ENCODE measurements around the gene MRE11. TPM values are rescaled to one million over a fixed set of nuclear protein-coding genes. Genes with fewer than 3 reads are reported as not detected.

Gene MRE11
- 15.5 TPM for polyA plus RNA-seq

GRCh38 chr11:94493281-94494125 lies at the start of gene MRE11, which contains the start of gene ANKRD49:
Gene MRE11, minus strand, starts transcription at chr11:94493844. Its CDS starts 1,043 bp downstream, at chr11:94492801.
Gene ANKRD49, plus strand, starts transcription at chr11:94493984. Its CDS starts 2,710 bp downstream, at chr11:94496694.
- Mint-ChIP-seq H3K4me1 (peaks cover 12 to 25% (median 20%) of the 10 kb centered on the region in 3 donors), H3K4me3 (peak within 1 kb of the TSS; percentile 86 to 96 (median 94)), H3K36me3 (peaks cover 7% of the 10 kb centered on the region), H3K27me3 (no peaks in the 10 kb centered on the region), H3K27ac (peak within 1 kb of the TSS; percentile 36 to 98 (median 97)), H3K9me3 (no peaks in the 10 kb centered on the region)

- no peaks in the 10 kb centered on the region for H3K9me3 Mint-ChIP-seq
- H3K27ac Mint-ChIP-seq, result no peak overlapping the region
- peaks cover 6% of the 10 kb centered on the region for H3K27me3 Mint-ChIP-seq
- H3K4me3 Mint-ChIP-seq, result no peak overlapping the region
- no peaks in the 10 kb centered on the region for H3K36me3 Mint-ChIP-seq
- peaks cover 6 to 13% (median 8%) of the 10 kb centered on the region in 3 donors for H3K4me1 Mint-ChIP-seq
Observed at GRCh38 chr11:94539420-94539819, 45.8 kb upstream of the MRE11 start.

GRCh38 chr11:94537031-94537600 lies 43.5 kb upstream of the MRE11 start:
- Mint-ChIP-seq H3K27me3 (peaks cover 12% of the 10 kb centered on the region), H3K4me1 (no peaks in the 10 kb centered on the region), H3K36me3 (no peaks in the 10 kb centered on the region), H3K9me3 (no peaks in the 10 kb centered on the region), H3K27ac (no peak overlapping the region), H3K4me3 (no peak overlapping the region)

GRCh38 chr11:94536386-94536785 lies 42.7 kb upstream of the MRE11 start:
- Mint-ChIP-seq H3K9me3 (no peaks in the 10 kb centered on the region), H3K4me1 (no peaks in the 10 kb centered on the region), H3K27me3 (peaks cover 12% of the 10 kb centered on the region), H3K36me3 (no peaks in the 10 kb centered on the region), H3K27ac (no peak overlapping the region), H3K4me3 (no peak overlapping the region)

GRCh38 chr11:94533696-94534630 lies 40.3 kb upstream of the MRE11 start:
- H3K36me3 Mint-ChIP-seq, result no peaks in the 10 kb centered on the region
- no peak overlapping the region for H3K4me3 Mint-ChIP-seq
- H3K27ac Mint-ChIP-seq, result no peak overlapping the region
- no peaks in the 10 kb centered on the region for H3K9me3 Mint-ChIP-seq
- H3K4me1 Mint-ChIP-seq, result no peaks in the 10 kb centered on the region
- peaks cover 15% of the 10 kb centered on the region for H3K27me3 Mint-ChIP-seq

- H3K4me3 Mint-ChIP-seq, result no peak overlapping the region
- H3K27me3 Mint-ChIP-seq, result peaks cover 16% of the 10 kb centered on the region
- H3K27ac Mint-ChIP-seq, result no peak overlapping the region
- no peaks in the 10 kb centered on the region for H3K9me3 Mint-ChIP-seq
- no peaks in the 10 kb centered on the region for H3K36me3 Mint-ChIP-seq
- H3K4me1 Mint-ChIP-seq, result no peaks in the 10 kb centered on the region
Observed at GRCh38 chr11:94533206-94533605, 39.6 kb upstream of the MRE11 start.

- Mint-ChIP-seq H3K36me3 (no peaks in the 10 kb centered on the region), H3K9me3 (no peaks in the 10 kb centered on the region), H3K4me3 (no peak overlapping the region), H3K4me1 (no peaks in the 10 kb centered on the region), H3K27ac (no peak overlapping the region), H3K27me3 (peaks cover 17% of the 10 kb centered on the region)
Observed at GRCh38 chr11:94532211-94532610, 38.6 kb upstream of the MRE11 start.

GRCh38 chr11:94528551-94528950 lies 34.9 kb upstream of the MRE11 start:
- H3K27me3 Mint-ChIP-seq, result peaks cover 12% of the 10 kb centered on the region
- no peaks in the 10 kb centered on the region for H3K9me3 Mint-ChIP-seq
- H3K4me3 Mint-ChIP-seq, result no peak overlapping the region
- no peaks in the 10 kb centered on the region for H3K36me3 Mint-ChIP-seq
- H3K27ac Mint-ChIP-seq, result no peak overlapping the region
- no peaks in the 10 kb centered on the region for H3K4me1 Mint-ChIP-seq

- Mint-ChIP-seq H3K27ac (no peak overlapping the region), H3K27me3 (peaks cover 10% of the 10 kb centered on the region)
Observed at GRCh38 chr11:94526645-94527438, 33.2 kb upstream of the MRE11 start.

GRCh38 chr11:94525546-94526324 lies 32.1 kb upstream of the MRE11 start:
- no peaks in the 10 kb centered on the region for H3K36me3 Mint-ChIP-seq

More at GRCh38 chr11:94526645-94527438, 33.2 kb upstream of the MRE11 start:
- Mint-ChIP-seq H3K4me1 (no peaks in the 10 kb centered on the region), H3K4me3 (no peak overlapping the region), H3K9me3 (no peaks in the 10 kb centered on the region), H3K36me3 (no peaks in the 10 kb centered on the region)

GRCh38 chr11:94524341-94524740 lies 30.7 kb upstream of the MRE11 start:
- Mint-ChIP-seq H3K36me3 (no peaks in the 10 kb centered on the region), H3K4me3 (no peak overlapping the region), H3K27me3 (peaks cover 7% of the 10 kb centered on the region), H3K27ac (no peak overlapping the region), H3K4me1 (no peaks in the 10 kb centered on the region), H3K9me3 (no peaks in the 10 kb centered on the region)

More at GRCh38 chr11:94525546-94526324, 32.1 kb upstream of the MRE11 start:
- Mint-ChIP-seq H3K4me1 (no peaks in the 10 kb centered on the region), H3K27me3 (peaks cover 10% of the 10 kb centered on the region), H3K27ac (no peak overlapping the region), H3K4me3 (no peak overlapping the region), H3K9me3 (no peaks in the 10 kb centered on the region)

GRCh38 chr11:94521684-94522083 lies 28.0 kb upstream of the MRE11 start:
- no peaks in the 10 kb centered on the region for H3K36me3 Mint-ChIP-seq
- H3K27ac Mint-ChIP-seq, result no peak overlapping the region
- no peak overlapping the region for H3K4me3 Mint-ChIP-seq
- no peaks in the 10 kb centered on the region for H3K4me1 Mint-ChIP-seq
- no peaks in the 10 kb centered on the region for H3K9me3 Mint-ChIP-seq
- peaks cover 4% of the 10 kb centered on the region for H3K27me3 Mint-ChIP-seq

- Mint-ChIP-seq H3K4me1 (no peaks in the 10 kb centered on the region), H3K36me3 (no peaks in the 10 kb centered on the region), H3K9me3 (no peaks in the 10 kb centered on the region), H3K27ac (no peak overlapping the region), H3K27me3 (peaks cover 14% of the 10 kb centered on the region), H3K4me3 (no peak overlapping the region)
Observed at GRCh38 chr11:94519478-94520084, 25.9 kb upstream of the MRE11 start.
